Measurements from ENCODE around the gene CALN1. TPM values are rescaled to one million over a fixed set of nuclear protein-coding genes. Genes with fewer than 3 reads are reported as not detected.

Gene CALN1
- total and polyA plus RNA-seq, 2 of the 8 experiments (the other 6 are each of a cell fraction or from before 2014, with no cell fraction given) = 6.4 to 15.2 TPM

- Histone ChIP-seq H3K23ac (ENCODE audit: insufficient read length) (no peak overlapping the region), H2BK120ac (replicated peaks; ENCODE audit: low read depth, low read length) (no peak overlapping the region), H4K8ac (ENCODE audit: extremely low read depth, insufficient read depth, low read length) (no peak overlapping the region), H2AK5ac (ENCODE audit: low read depth, low read length) (no peak overlapping the region), H3K9me3 (ENCODE audit: insufficient read depth in 2 of 2, low read depth in 1 of 2, low read length in 1 of 2) (no peaks in the 10 kb centered on the region), H4K91ac (replicated peaks; ENCODE audit: insufficient read length, low read length) (no peak overlapping the region), H3K27me3 (replicated peaks in 1 of 4; ENCODE audit: control insufficient read depth in 3 of 4, extremely low read depth in 1 of 4, insufficient read depth in 3 of 4, low read length in 3 of 4) (no peaks in the 10 kb centered on the region), H3K9ac (replicated peaks in 1 of 4; ENCODE audit: extremely low read depth in 1 of 4, low read depth in 3 of 4, low read length in 3 of 4) (no peak overlapping the region), H3K56ac (replicated peaks; ENCODE audit: insufficient read length, low read depth, low read length) (no peak overlapping the region), H3K4me1 (replicated peaks in 1 of 4; ENCODE audit: control insufficient read depth in 3 of 4, insufficient read depth in 4 of 4, low read length in 3 of 4) (no peaks in the 10 kb centered on the region), H3K36me3 (ENCODE audit: control insufficient read depth in 2 of 4, insufficient read depth in 4 of 4, low read length in 3 of 4) (no peaks in the 10 kb centered on the region), H2BK15ac (ENCODE audit: low read length) (no peak overlapping the region), H3K23me2 (ENCODE audit: low read depth, low read length) (no peaks in the 10 kb centered on the region; the same call in 1 of the 2 replicates), H4K5ac (ENCODE audit: insufficient read length, low read depth, low read length) (no peak overlapping the region), H3K14ac (ENCODE audit: insufficient read length) (no peak overlapping the region), H3K4me2 (ENCODE audit: insufficient read depth in 1 of 2, low read depth in 2 of 2, low read length in 2 of 2) (no peak overlapping the region), H3K4ac (replicated peaks; ENCODE audit: insufficient read length, low read depth, low read length) (no peak overlapping the region), H2BK12ac (ENCODE audit: low read depth, low read length) (no peak overlapping the region), H3K18ac (ENCODE audit: extremely low read depth, low read length) (no peak overlapping the region), H4K20me1 (replicated peaks in 1 of 2; ENCODE audit: control insufficient read depth in 1 of 2, insufficient read depth in 2 of 2, low read length in 2 of 2) (no peaks in the 10 kb centered on the region), H2BK20ac (ENCODE audit: low read length) (no peak overlapping the region), H3K27ac (ENCODE audit: low read depth, low read length) (no peak overlapping the region), H2BK5ac (ENCODE audit: low read depth, low read length) (no peak overlapping the region), H3K79me1 (ENCODE audit: low read depth, low read length) (no peaks in the 10 kb centered on the region), H3K79me2 (ENCODE audit: control insufficient read depth in 1 of 2, insufficient read depth in 2 of 2, low read length in 2 of 2) (no peaks in the 10 kb centered on the region), H3K4me3 (ENCODE audit: extremely low read depth in 1 of 4, insufficient read depth in 2 of 4, low read depth in 3 of 4, low read length in 4 of 4) (no peak overlapping the region), H2AFZ (ENCODE audit: low read length) (no peak overlapping the region)
- no peak for DNase-seq (ENCODE audit: low read depth in 1 of 2, low spot score in 2 of 2)
- FAIRE-seq = no peak
- POLR2A ChIA-PET (ENCODE audit: partially characterized antibody) = no interaction called here
- CTCF ChIA-PET (ENCODE audit: partially characterized antibody) = interaction anchor here (0.9 kb wide), 1 partner anchor 21 kb away, joined by 3 read pairs; no protein-coding TSS in a partner anchor
- TF ChIP-seq CBX8 (IDR thresholded peaks at IDR 0.05; ENCODE audit: borderline replicate concordance, low read depth, low read length) = no peak
- no peak for TF ChIP-seq POU5F1 (IDR thresholded peaks at IDR 0.05; ENCODE audit: low read depth, low read length)
- WGBS, 2 experiments (ENCODE audit: extremely low coverage in 1 of 2, insufficient coverage in 1 of 2, insufficient read length in 1 of 2, insufficient replicate concordance in 2 of 2, low coverage in 1 of 2, low lambda C conversion rate in 2 of 2, missing lambda C conversion rate in 1 of 2) = 69% methylated on average over 1 of the region's 1 CpG; no CpG with 5 or more reads in 1 of the 2 experiments
These were observed 372.7 kb downstream of the CALN1 start for GRCh38 chr7:72039460-72039859.

All from H1 (cell line).